GM12878 (cell line): Measurements from ENCODE around the gene CLASP1. TPM values are rescaled to one million over a fixed set of nuclear protein-coding genes. Genes with fewer than 3 reads are reported as not detected.

Source experiments
- ATAC-seq: fragments of 200-7000 bp; cut with Tn5 transposase; 3 replicates; pipeline ENCODE4 v1.9.1; 2020; ENCODE audit warnings: mild to moderate bottlenecking, moderate library complexity
- BruUV-seq: library from RNA; stranded (reverse); fragments of 400-500 nt; replicated peaks from 2 replicates; lab custom pipeline; 2021; lab: Mats Ljungman, UMichigan
- CTCF ChIA-PET: fragments of 300-600 bp; sonication (Branson Sonifier 250); formaldehyde crosslinking; extraction: SDS; loops from one replicate; lab custom pipeline; 2021; ENCODE audit warnings: inconsistent platforms; lab: Yijun Ruan, JAX
- POLR2A ChIA-PET: fragments of 350-600 bp; formaldehyde crosslinking; extraction: SDS; loops from one replicate; lab custom pipeline; 2021; ENCODE audit warnings: inconsistent platforms; lab: Charles Lee
- RAD21 ChIA-PET: fragments of 300-600 bp; sonication (Branson Sonifier 250); formaldehyde crosslinking; loops from one replicate; lab custom pipeline; 2023; ENCODE audit warnings: antibody characterized with exemption; ENCODE audit not compliant: unreplicated experiment; lab: Charles Lee
- SMC1A ChIA-PET: fragments of 300-600 bp; sonication (Branson Sonifier 250); formaldehyde crosslinking; loops from one replicate; lab custom pipeline; 2023; ENCODE audit not compliant: unreplicated experiment, uncharacterized antibody; lab: Charles Lee
- DNase-seq: peaks from one replicate; pipeline ENCODE4 v3.0.0-alpha.2; 2011; ENCODE audit warnings: low read depth, low spot score
- FAIRE-seq: peaks from 3 replicates; lab custom pipeline; 2011; peaks lifted over from hg19 to GRCh38; lab: Jason Lieb, UNC
- H2AFZ ChIP-seq: 2 replicates; pipeline ENCODE4 v1.6.0; 2011; ENCODE audit warnings: low read depth, low read length, control low read depth; ENCODE audit not compliant: control insufficient read depth
- H3K27ac ChIP-seq: 2 replicates; pipeline ENCODE4 v1.5.1; 2011; ENCODE audit warnings: control low read depth; ENCODE audit not compliant: control insufficient read depth, insufficient read depth
- H3K27me3 ChIP-seq, 2 experiments: replicated peaks in 1 of 2; 2 replicates each; pipeline versions ENCODE4 v1.6.0 to v1.6.1; 2011; ENCODE audit warnings: low read length in 1 of 2; ENCODE audit not compliant: control insufficient read depth in 2 of 2, insufficient read depth in 2 of 2
- H3K36me3 ChIP-seq, 2 experiments: 2 replicates each; pipeline ENCODE4 v1.5.1; 2011; ENCODE audit warnings: low read length in 1 of 2; ENCODE audit not compliant: control insufficient read depth in 2 of 2, insufficient read depth in 2 of 2
- H3K4me1 ChIP-seq: 2 replicates; pipeline ENCODE4 v1.6.1; 2011; ENCODE audit warnings: mild to moderate bottlenecking, low read length, moderate library complexity, mixed read lengths; ENCODE audit not compliant: control insufficient read depth, insufficient read depth
- H3K4me2 ChIP-seq: 2 replicates; pipeline ENCODE4 v1.6.0; 2011; ENCODE audit warnings: control low read depth; ENCODE audit not compliant: control insufficient read depth, insufficient read depth
- H3K4me3 ChIP-seq: fragments of 200-600 bp; sonication (generic); 2 replicates; pipeline ENCODE4 v1.5.1; 2016
- H3K79me2 ChIP-seq: 2 replicates; pipeline ENCODE4 v1.6.0; 2011; ENCODE audit warnings: low read length; ENCODE audit not compliant: control insufficient read depth, insufficient read depth
- H3K9ac ChIP-seq: 2 replicates; pipeline ENCODE4 v1.8.0; 2011; ENCODE audit warnings: low read length, control low read depth, mixed read lengths; ENCODE audit not compliant: control insufficient read depth, insufficient read depth
- H3K9me3 ChIP-seq: replicated peaks from 3 replicates; pipeline ENCODE4 v1.5.1; 2011; ENCODE audit warnings: mild to moderate bottlenecking, low read length; ENCODE audit not compliant: control insufficient read depth, insufficient read depth
- H4K20me1 ChIP-seq: 2 replicates; pipeline ENCODE4 v1.6.0; 2011; ENCODE audit not compliant: control insufficient read depth, insufficient read depth
- STAT3 ChIP-seq: IDR thresholded peaks from 2 replicates; pipeline ENCODE4 v1.6.1; 2011; ENCODE audit warnings: low read depth, low read length, improper control_type of control experiment
- ZBTB11 ChIP-seq: fragments of 450-650 bp; formaldehyde crosslinking; IDR thresholded peaks from 2 replicates; pipeline ENCODE4 v1.5.0; 2022; ENCODE audit warnings: mild to moderate bottlenecking, missing genetic modification characterization
- WGBS: methylation state at CpG from one replicate; pipeline ENCODE4 v1.1.6; 2016; ENCODE audit warnings: low lambda C conversion rate; ENCODE audit not compliant: insufficient replicate concordance, insufficient coverage; ENCODE audit errors: missing lambda C conversion rate; 5-methylcytosine and 5-hydroxymethylcytosine counted together
- in situ Hi-C: fragments of 300-500 bp; cut with MboI; formaldehyde crosslinking; loops from 9 replicates; pipeline ENCODE4 v1.14.3; 2018; ENCODE audit warnings: mixed read lengths
- intact Hi-C: fragments of 100-400 bp; cut with micrococcal nuclease; formaldehyde crosslinking; loops from one replicate; pipeline ENCODE4 v1.14.2; 2022; ENCODE audit not compliant: unreplicated experiment
- polyA plus RNA-seq, 11 experiments: library from polyadenylated mRNA; depleted of rRNA in 4 of 11; unstranded in 6 of 11; stranded (reverse) in 5 of 11; fragments of >200 nt; fragmentation: Nextera tagmentation in 4 of 11; fragmentation: Illumina TruSeq in 1 of 11; extraction: Ambion mirVana in 4 of 11; extraction: Trizol in 1 of 11; gene quantifications; 1 replicate in 1 of 11; 2 replicates in 10 of 11; pipeline versions ENCODE4 v1.2.1 to v1.2.3, GENCODE V29; 2011 to 2016; ENCODE audit warnings: inconsistent platforms in 2 of 11, missing spikeins in 2 of 11, low read depth in 1 of 11
- total RNA-seq, 4 experiments: library from RNA; depleted of rRNA in 3 of 4; stranded (reverse); fragments of >200 nt in 3 of 4; fragmentation: Illumina TruSeq in 1 of 4; extraction: Trizol in 1 of 4; gene quantifications; 2 replicates each; pipeline versions ENCODE4 v1.2.1 to v1.2.3, GENCODE V29; 2013 to 2021
- TF ChIP-seq, protein P1 (sequence below): fragments of 450-650 bp; IDR thresholded peaks from 2 replicates; pipeline ENCODE4 v1.6.1; 2017; ENCODE audit warnings: antibody characterized with exemption, mild to moderate bottlenecking, moderate library complexity

Gene CLASP1
- total and polyA plus RNA-seq, 10 of the 15 experiments (the other 5 are each of a cell fraction or from before 2014, with no cell fraction given), result 1.4 to 62.4 (median 32.9) TPM

- Histone ChIP-seq H3K36me3 (peaks cover 4 to 42% of the 10 kb centered on the region in 2 experiments), H3K4me1 (no peaks in the 10 kb centered on the region), H3K9me3 (no peaks in the 10 kb centered on the region), H4K20me1 (no peaks in the 10 kb centered on the region), H2AFZ (no peak overlapping the region), H3K4me2 (no peak overlapping the region), H3K27ac (no peak overlapping the region), H3K4me3 (no peak overlapping the region), H3K27me3 (no peaks in the 10 kb centered on the region), H3K79me2 (no peaks in the 10 kb centered on the region), H3K9ac (no peak overlapping the region)
- ChIA-PET CTCF (interaction anchor here (3.7 kb wide), 1 partner anchor 314 kb away, joined by 62 read pairs; no protein-coding TSS in a partner anchor), POLR2A (no interaction called here), RAD21 (no interaction called here), SMC1A (interaction anchor here (1.2 kb wide), 1 partner anchor 313 kb away, joined by 4 read pairs; no protein-coding TSS in a partner anchor)
- ATAC-seq, result no peak
- in situ Hi-C loops (no loop called here), intact Hi-C loops (loop anchor here (10.0 kb wide), 1 partner anchor 340 kb away; no protein-coding TSS in a partner anchor)
- TF ChIP-seq ZBTB11 (CRISPR knock-in tag), result no peak
- FAIRE-seq, result no peak
- no peak for DNase-seq
- BruUV-seq, result no TSS peak
- over 99% methylated on average over 6 of the region's 6 CpGs for WGBS
Measured at GRCh38 chr2:121405233-121405632, 244.0 kb downstream of the CLASP1 start.

DNA sequence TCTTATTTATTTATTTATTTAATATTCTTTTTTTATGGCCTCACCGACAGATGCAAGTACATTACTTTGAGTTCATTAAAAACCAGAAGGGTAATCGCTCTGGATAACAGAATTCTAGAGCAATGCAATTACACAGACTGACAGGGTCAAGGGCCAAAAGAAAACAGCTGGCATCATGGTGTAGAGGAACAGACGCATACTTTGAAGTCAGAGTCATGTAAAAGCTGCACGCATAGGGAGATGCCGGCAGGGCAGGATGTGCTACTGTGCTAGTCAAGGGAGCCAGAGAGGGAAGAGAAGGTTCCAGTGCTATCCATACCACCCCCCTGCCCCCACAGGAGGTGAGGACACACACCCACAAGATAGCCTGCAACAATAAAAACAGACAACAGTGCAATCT is 249.1 kb downstream of the CLASP1 start:
- no peak for TF ChIP-seq STAT3
- TF ChIP-seq, protein P1, sequence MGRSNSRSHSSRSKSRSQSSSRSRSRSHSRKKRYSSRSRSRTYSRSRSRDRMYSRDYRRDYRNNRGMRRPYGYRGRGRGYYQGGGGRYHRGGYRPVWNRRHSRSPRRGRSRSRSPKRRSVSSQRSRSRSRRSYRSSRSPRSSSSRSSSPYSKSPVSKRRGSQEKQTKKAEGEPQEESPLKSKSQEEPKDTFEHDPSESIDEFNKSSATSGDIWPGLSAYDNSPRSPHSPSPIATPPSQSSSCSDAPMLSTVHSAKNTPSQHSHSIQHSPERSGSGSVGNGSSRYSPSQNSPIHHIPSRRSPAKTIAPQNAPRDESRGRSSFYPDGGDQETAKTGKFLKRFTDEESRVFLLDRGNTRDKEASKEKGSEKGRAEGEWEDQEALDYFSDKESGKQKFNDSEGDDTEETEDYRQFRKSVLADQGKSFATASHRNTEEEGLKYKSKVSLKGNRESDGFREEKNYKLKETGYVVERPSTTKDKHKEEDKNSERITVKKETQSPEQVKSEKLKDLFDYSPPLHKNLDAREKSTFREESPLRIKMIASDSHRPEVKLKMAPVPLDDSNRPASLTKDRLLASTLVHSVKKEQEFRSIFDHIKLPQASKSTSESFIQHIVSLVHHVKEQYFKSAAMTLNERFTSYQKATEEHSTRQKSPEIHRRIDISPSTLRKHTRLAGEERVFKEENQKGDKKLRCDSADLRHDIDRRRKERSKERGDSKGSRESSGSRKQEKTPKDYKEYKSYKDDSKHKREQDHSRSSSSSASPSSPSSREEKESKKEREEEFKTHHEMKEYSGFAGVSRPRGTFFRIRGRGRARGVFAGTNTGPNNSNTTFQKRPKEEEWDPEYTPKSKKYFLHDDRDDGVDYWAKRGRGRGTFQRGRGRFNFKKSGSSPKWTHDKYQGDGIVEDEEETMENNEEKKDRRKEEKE, result no peak
- TF ChIP-seq, all 136 proteins: peak for 0
- RAD21 ChIA-PET, result no interaction called here
- ATAC-seq (no peak), DNase-seq (no peak), FAIRE-seq (no peak)
- Histone ChIP-seq H3K4me1 (no peaks in the 10 kb centered on the region), H3K9ac (no peak overlapping the region), H4K20me1 (no peaks in the 10 kb centered on the region), H3K79me2 (no peaks in the 10 kb centered on the region), H3K9me3 (no peaks in the 10 kb centered on the region), H3K4me3 (no peak overlapping the region), H3K27me3 (no peaks in the 10 kb centered on the region), H3K4me2 (no peak overlapping the region), H3K27ac (no peak overlapping the region), H3K36me3 (peaks cover 8 to 39% of the 10 kb centered on the region in 2 experiments), H2AFZ (no peak overlapping the region)
- no TSS peak for BruUV-seq
- POLR2A ChIA-PET, result no interaction called here
- WGBS, result 98% methylated on average over 5 of the region's 5 CpGs
- in situ Hi-C loops, result no loop called here
- intact Hi-C loops, result loop anchor here (10.0 kb wide), 1 partner anchor 345 kb away; no protein-coding TSS in a partner anchor
- CTCF ChIA-PET, result no interaction called here
- SMC1A ChIA-PET, result no interaction called here
